Neural progenitor cell (in vitro differentiated cells): ENCODE results near the gene LRRTM1. TPM values are rescaled to one million over a fixed set of nuclear protein-coding genes. Genes with fewer than 3 reads are reported as not detected.

Experiments
- DNase-seq: peaks from one replicate; pipeline ENCODE4 v3.0.0-alpha.2; 2016; ENCODE audit warnings: low spot score
- H2AFZ ChIP-seq: fragments of 200-600 bp; sonication (generic); replicated peaks from 2 replicates; pipeline ENCODE4 v1.6.1; 2016; ENCODE audit warnings: antibody characterized with exemption
- H3F3A ChIP-seq: fragments of 200-600 bp; sonication (generic); 2 replicates; pipeline ENCODE4 v1.6.1; 2016; ENCODE audit warnings: antibody characterized with exemption, low read depth
- H3K27ac ChIP-seq: fragments of 200-600 bp; sonication (generic); 2 replicates; pipeline ENCODE4 v1.5.1; 2016; ENCODE audit warnings: mild to moderate bottlenecking
- H3K27me3 ChIP-seq: fragments of 200-600 bp; sonication (generic); 2 replicates; pipeline ENCODE4 v1.6.1; 2016; ENCODE audit warnings: mild to moderate bottlenecking, moderate library complexity
- H3K36me3 ChIP-seq: fragments of 200-600 bp; sonication (generic); 2 replicates; pipeline ENCODE4 v1.5.1; 2016
- H3K4me1 ChIP-seq: fragments of 200-600 bp; sonication (generic); 2 replicates; pipeline ENCODE4 v1.6.1; 2016; ENCODE audit warnings: mixed run types
- H3K4me2 ChIP-seq: fragments of 200-600 bp; sonication (generic); 2 replicates; pipeline ENCODE4 v1.6.1; 2016
- H3K4me3 ChIP-seq: fragments of 200-600 bp; sonication (generic); 2 replicates; pipeline ENCODE4 v1.5.1; 2016
- H3K79me2 ChIP-seq: fragments of 200-600 bp; sonication (generic); 2 replicates; pipeline ENCODE4 v1.6.1; 2016; ENCODE audit warnings: low read depth
- H3K9ac ChIP-seq: fragments of 200-600 bp; sonication (generic); 2 replicates; pipeline ENCODE4 v1.6.1; 2016
- H3K9me3 ChIP-seq: fragments of 200-600 bp; sonication (generic); 2 replicates; pipeline ENCODE4 v1.5.1; 2016; ENCODE audit warnings: low read depth
- H4K20me1 ChIP-seq: fragments of 200-600 bp; sonication (generic); 2 replicates; pipeline ENCODE4 v1.6.1; 2016; ENCODE audit warnings: low read depth
- H3K27ac Mint-ChIP-seq: 3 replicates; pipeline ENCODE4 v1.8.0; 2021; ENCODE audit warnings: mixed read lengths
- H3K27me3 Mint-ChIP-seq: 2 replicates; pipeline ENCODE4 v1.8.0; 2022; ENCODE audit warnings: low read depth, mild to moderate bottlenecking, inconsistent platforms, moderate library complexity, mixed read lengths; ENCODE audit not compliant: insufficient read depth
- H3K36me3 Mint-ChIP-seq: 3 replicates; pipeline ENCODE4 v1.8.0; 2021; ENCODE audit warnings: mixed read lengths
- H3K4me1 Mint-ChIP-seq: 3 replicates; pipeline ENCODE4 v1.8.0; 2021; ENCODE audit warnings: mixed read lengths
- H3K4me3 Mint-ChIP-seq: 3 replicates; pipeline ENCODE4 v1.8.0; 2021; ENCODE audit warnings: mild to moderate bottlenecking, moderate library complexity, mixed read lengths
- H3K9me3 Mint-ChIP-seq: 3 replicates; pipeline ENCODE4 v1.8.0; 2020; ENCODE audit warnings: mixed read lengths
- CTCF ChIP-seq: fragments of 200-600 bp; sonication (generic); IDR thresholded peaks from 2 replicates; pipeline ENCODE4 v1.5.1; 2017; ENCODE audit warnings: antibody characterized with exemption, mild to moderate bottlenecking
- EZH2 ChIP-seq: fragments of 200-600 bp; sonication (generic); IDR thresholded peaks from 2 replicates; pipeline ENCODE4 v1.6.1; 2017; ENCODE audit warnings: antibody characterized with exemption, mild to moderate bottlenecking, moderate library complexity
- EZH2phosphoT487 ChIP-seq: fragments of 200-600 bp; sonication (generic); IDR thresholded peaks from 2 replicates; pipeline ENCODE4 v1.6.1; 2017; ENCODE audit warnings: antibody characterized with exemption
- total RNA-seq: library from RNA; depleted of rRNA; stranded (reverse); fragments of >200 nt; gene quantifications from 2 replicates; pipeline ENCODE4 v1.2.3, GENCODE V29; 2015; ENCODE audit warnings: low replicate concordance

LRRTM1 gene
- total RNA-seq, 1 donor from 2014 or later: not detected

DNA sequence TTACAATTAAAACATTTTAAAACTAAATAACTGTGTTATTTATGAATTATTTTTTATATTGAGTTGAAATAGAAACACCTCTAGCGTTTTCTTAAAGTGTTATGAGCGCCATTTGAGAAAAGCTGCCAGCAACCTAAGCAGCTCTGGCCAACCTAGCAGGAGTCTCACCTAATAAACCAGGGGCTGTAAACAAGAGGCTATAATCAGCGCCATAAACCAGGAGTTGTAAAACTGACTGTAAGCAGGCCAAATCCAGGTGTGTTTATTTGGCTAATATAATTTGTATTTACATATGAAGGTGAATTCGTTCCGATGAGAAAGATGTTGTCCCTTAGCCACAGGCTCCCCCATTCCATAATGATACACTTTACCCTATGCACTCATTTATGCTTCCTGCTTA lies 34.7 kb downstream of the LRRTM1 start:
- no peaks in the 10 kb centered on the region for H3K36me3 Mint-ChIP-seq
- H3K27ac Mint-ChIP-seq: no peak overlapping the region

DNA sequence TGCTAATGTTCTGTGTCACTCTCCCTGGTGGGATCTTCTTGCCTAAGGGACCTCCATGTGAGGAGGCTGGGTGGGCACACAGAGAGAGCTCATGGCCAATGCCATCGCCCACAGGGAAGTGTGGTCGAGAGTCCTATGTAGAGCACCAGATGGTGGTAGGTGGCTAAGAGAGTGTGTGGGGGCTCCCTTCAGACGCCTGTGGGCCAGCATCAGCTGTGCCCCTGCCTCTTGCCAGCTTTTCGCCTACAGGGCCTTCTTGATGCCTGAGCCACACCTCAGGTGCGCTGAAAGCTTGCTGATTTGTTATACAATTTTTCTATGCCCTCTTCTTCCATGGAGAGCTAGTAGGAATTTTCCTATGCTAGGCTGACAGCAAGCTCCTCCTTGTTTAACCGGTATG lies 38.3 kb downstream of the LRRTM1 start:
- H3F3A ChIP-seq: no peaks in the 10 kb centered on the region
- H3K4me1 ChIP-seq: no peaks in the 10 kb centered on the region
- H3K9me3 ChIP-seq: no peaks in the 10 kb centered on the region
- Mint-ChIP-seq H3K9me3 (peaks cover 2% of the 10 kb centered on the region), H3K27me3 (peaks cover 2% of the 10 kb centered on the region), H3K36me3 (no peaks in the 10 kb centered on the region), H3K27ac (no peak overlapping the region), H3K4me3 (no peak overlapping the region), H3K4me1 (no peaks in the 10 kb centered on the region)
- no peak for TF ChIP-seq EZH2phosphoT487
- TF ChIP-seq CTCF: no peak
- no peak for TF ChIP-seq EZH2
- no peak overlapping the region for H3K9ac ChIP-seq
- H3K4me3 ChIP-seq: no peak overlapping the region
- H3K4me2 ChIP-seq: no peak overlapping the region
- no peak overlapping the region for H3K27ac ChIP-seq
- H2AFZ ChIP-seq: no peak overlapping the region
- DNase-seq: no peak
- no peaks in the 10 kb centered on the region for H3K79me2 ChIP-seq
- no peaks in the 10 kb centered on the region for H3K27me3 ChIP-seq
- H3K36me3 ChIP-seq: no peaks in the 10 kb centered on the region
- no peaks in the 10 kb centered on the region for H4K20me1 ChIP-seq

More for the DNA sequence above, 34.7 kb downstream of the LRRTM1 start:
- Histone ChIP-seq H3K9me3 (no peaks in the 10 kb centered on the region), H3K36me3 (no peaks in the 10 kb centered on the region), H2AFZ (no peak overlapping the region), H3K4me2 (no peak overlapping the region), H4K20me1 (no peaks in the 10 kb centered on the region), H3F3A (no peaks in the 10 kb centered on the region), H3K9ac (no peak overlapping the region), H3K4me1 (no peaks in the 10 kb centered on the region), H3K4me3 (no peak overlapping the region), H3K27ac (no peak overlapping the region), H3K27me3 (no peaks in the 10 kb centered on the region), H3K79me2 (no peaks in the 10 kb centered on the region)
- H3K4me3 Mint-ChIP-seq: no peak overlapping the region
- peaks cover 13% of the 10 kb centered on the region for H3K4me1 Mint-ChIP-seq
- H3K9me3 Mint-ChIP-seq: peaks cover 2% of the 10 kb centered on the region
- DNase-seq: no peak
- TF ChIP-seq CTCF: no peak
- TF ChIP-seq EZH2: no peak
- TF ChIP-seq EZH2phosphoT487: no peak
- peaks cover 2% of the 10 kb centered on the region for H3K27me3 Mint-ChIP-seq

DNA sequence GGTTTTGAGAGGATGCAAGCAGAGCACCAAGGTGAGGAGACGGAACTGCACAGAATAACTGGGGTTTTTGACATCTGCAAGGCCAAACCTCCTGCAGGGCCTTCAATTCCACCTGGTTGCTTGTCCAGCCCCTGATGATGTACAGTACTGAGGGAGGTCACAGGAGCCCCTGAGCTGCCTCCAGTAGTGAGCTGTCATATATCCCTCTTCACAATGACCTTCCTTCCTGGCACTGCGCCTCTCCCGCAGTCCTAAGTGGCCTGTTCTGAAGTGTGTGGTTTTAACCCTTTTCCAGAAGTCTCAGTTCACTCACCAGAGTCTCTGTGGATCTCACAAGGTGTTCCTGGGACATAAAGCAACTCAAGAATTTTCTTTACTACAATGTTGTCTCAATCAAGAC lies 45.3 kb downstream of the LRRTM1 start:
- Mint-ChIP-seq H3K9me3 (peaks cover 5% of the 10 kb centered on the region), H3K4me3 (no peak overlapping the region), H3K4me1 (peaks cover 30% of the 10 kb centered on the region), H3K27ac (no peak overlapping the region), H3K36me3 (no peaks in the 10 kb centered on the region), H3K27me3 (no peaks in the 10 kb centered on the region)
- TF ChIP-seq EZH2 (no peak), EZH2phosphoT487 (no peak), CTCF (no peak)
- H3K36me3 ChIP-seq: no peaks in the 10 kb centered on the region
- H3K4me3 ChIP-seq: no peak overlapping the region
- H3K4me2 ChIP-seq: no peak overlapping the region
- no peaks in the 10 kb centered on the region for H4K20me1 ChIP-seq
- H3K4me1 ChIP-seq: peaks cover 13% of the 10 kb centered on the region
- no peak overlapping the region for H3K9ac ChIP-seq
- no peak for DNase-seq
- H3F3A ChIP-seq: no peaks in the 10 kb centered on the region
- no peaks in the 10 kb centered on the region for H3K9me3 ChIP-seq
- H3K79me2 ChIP-seq: no peaks in the 10 kb centered on the region
- no peaks in the 10 kb centered on the region for H3K27me3 ChIP-seq
- H2AFZ ChIP-seq: no peak overlapping the region
- no peak overlapping the region for H3K27ac ChIP-seq

DNA sequence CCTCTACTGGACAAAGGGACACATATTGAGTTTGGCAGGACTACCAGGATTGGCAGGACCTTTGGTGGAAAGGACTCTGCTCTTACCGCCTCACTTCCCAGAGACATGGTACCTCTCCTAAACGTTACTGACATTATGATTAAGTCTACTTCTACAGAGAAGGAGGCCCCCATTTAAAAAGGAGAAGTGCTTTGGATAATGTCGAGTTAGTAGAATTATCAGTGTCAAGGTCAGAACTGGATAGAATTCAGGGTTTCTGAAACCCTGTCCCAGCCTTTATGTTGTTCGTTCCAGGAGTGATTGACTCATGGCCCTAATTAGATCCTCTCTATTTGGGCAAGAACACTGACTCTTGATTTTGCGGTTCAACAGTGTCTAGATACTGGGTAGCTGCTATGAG lies 45.8 kb downstream of the LRRTM1 start:
- Mint-ChIP-seq H3K27me3 (no peaks in the 10 kb centered on the region), H3K36me3 (no peaks in the 10 kb centered on the region), H3K9me3 (peaks cover 5% of the 10 kb centered on the region), H3K4me3 (no peak overlapping the region), H3K27ac (no peak overlapping the region), H3K4me1 (peaks cover 30% of the 10 kb centered on the region)
- no peak for DNase-seq
- no peak overlapping the region for H3K27ac ChIP-seq
- no peak overlapping the region for H3K4me2 ChIP-seq
- peaks cover 13% of the 10 kb centered on the region for H3K4me1 ChIP-seq
- H3K27me3 ChIP-seq: no peaks in the 10 kb centered on the region
- no peaks in the 10 kb centered on the region for H4K20me1 ChIP-seq
- H3K79me2 ChIP-seq: no peaks in the 10 kb centered on the region
- no peaks in the 10 kb centered on the region for H3K36me3 ChIP-seq
- TF ChIP-seq EZH2phosphoT487: no peak
- no peak for TF ChIP-seq EZH2
- no peak for TF ChIP-seq CTCF
- H2AFZ ChIP-seq: no peak overlapping the region
- H3K9me3 ChIP-seq: no peaks in the 10 kb centered on the region
- H3F3A ChIP-seq: no peaks in the 10 kb centered on the region
- H3K4me3 ChIP-seq: no peak overlapping the region
- H3K9ac ChIP-seq: no peak overlapping the region
